NCI-H774 (cell line): ENCODE measurements around the gene GET4.

ENCODE experiments used
- DNase-seq: peaks from one replicate; lab custom pipeline; 2025; lab: John Stamatoyannopoulos, UW

The GET4 gene

GRCh38 chr7:886626-887487 lies 10.5 kb downstream of the GET4 start:
- DNase-seq, result no peak

- no peak for DNase-seq
Measured at GRCh38 chr7:887488-887820, 11.1 kb downstream of the GET4 start.

- DNase-seq, result no peak
Measured at GRCh38 chr7:888081-889024, 12.0 kb downstream of the GET4 start.

- no peak for DNase-seq
Measured at GRCh38 chr7:889025-889390, 12.7 kb downstream of the GET4 start.

- no peak for DNase-seq
Measured at GRCh38 chr7:889391-889790, 13.0 kb downstream of the GET4 start.

- no peak for DNase-seq
Measured at GRCh38 chr7:890868-891267, 14.5 kb downstream of the GET4 start.

- DNase-seq, result no peak
Measured at GRCh38 chr7:891291-891690, 14.9 kb downstream of the GET4 start.

- DNase-seq, result no peak
Measured at GRCh38 chr7:891805-892204, 15.5 kb downstream of the GET4 start.

GRCh38 chr7:892648-893593 lies 16.6 kb downstream of the GET4 start:
- DNase-seq, result no peak

GRCh38 chr7:893686-894085 lies 17.3 kb downstream of the GET4 start:
- no peak for DNase-seq

- DNase-seq, result no peak
Measured at GRCh38 chr7:894164-894867, 18.0 kb downstream of the GET4 start.

- no peak for DNase-seq
Measured at GRCh38 chr7:894927-895450, 18.6 kb downstream of the GET4 start.

GRCh38 chr7:895451-896052 lies 19.2 kb downstream of the GET4 start:
- no peak for DNase-seq

- DNase-seq, result no peak
Measured at GRCh38 chr7:896346-897075, 20.2 kb downstream of the GET4 start.

GRCh38 chr7:897086-897485 lies 20.7 kb downstream of the GET4 start:
- no peak for DNase-seq

GRCh38 chr7:897771-898376 lies 21.5 kb downstream of the GET4 start:
- no peak for DNase-seq

GRCh38 chr7:898460-898854 lies 22.1 kb downstream of the GET4 start:
- DNase-seq, result no peak

GRCh38 chr7:898855-899681 lies 22.7 kb downstream of the GET4 start:
- no peak for DNase-seq

GRCh38 chr7:899806-900205 lies 23.5 kb downstream of the GET4 start:
- DNase-seq, result no peak
